ENCODE results near the gene CCNA2. TPM values are rescaled to one million over a fixed set of nuclear protein-coding genes. Genes with fewer than 3 reads are reported as not detected.

Gene CCNA2
- total and polyA plus RNA-seq, 2 donors (not counting 3 experiments of a cell fraction or from before 2014, with no cell fraction given) = 23.3 to 65.4 TPM

DNA sequence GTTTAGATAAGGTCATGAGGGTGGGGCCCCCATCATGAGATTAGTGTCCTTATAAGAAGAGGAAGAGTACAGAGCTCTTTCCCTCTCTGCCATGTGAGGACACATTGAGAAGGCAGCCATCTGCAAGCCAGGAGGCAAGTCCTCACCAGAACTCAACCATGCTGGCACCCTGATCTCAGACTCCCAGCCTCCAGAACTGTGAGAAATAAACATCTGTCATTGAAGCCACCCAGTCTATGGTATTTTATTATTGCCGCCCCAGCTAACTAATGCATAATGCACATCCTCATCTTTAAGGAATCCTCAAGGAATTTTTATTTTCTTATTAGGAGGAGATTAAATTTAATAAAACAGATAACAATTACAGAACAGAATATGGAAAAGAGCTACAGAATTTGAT lies 39.3 kb downstream of the CCNA2 start:
- Histone ChIP-seq H3K4me3 (replicated peaks in 1 of 3; ENCODE audit: insufficient read depth in 1 of 3, low read depth in 1 of 3, low read length in 3 of 3) (no peak overlapping the region), H3K9me3 (replicated peaks; ENCODE audit: control insufficient read depth, insufficient read depth, low read length) (no peaks in the 10 kb centered on the region), H3K79me2 (ENCODE audit: control insufficient read depth, insufficient read depth, low read length) (no peaks in the 10 kb centered on the region), H3K27ac (ENCODE audit: insufficient read depth, low read depth, low read length) (no peak overlapping the region), H3K9me1 (replicated peaks; ENCODE audit: control insufficient read depth, extremely low read depth, insufficient read depth, low read length) (no peaks in the 10 kb centered on the region), H3K4me1 (ENCODE audit: control insufficient read depth, extremely low read depth, insufficient read depth, low read length) (peaks cover 6% of the 10 kb centered on the region), H3K27me3 (ENCODE audit: control insufficient read depth in 2 of 2, insufficient read depth in 2 of 2, low read length in 2 of 2) (peaks cover 0 to 6% of the 10 kb centered on the region in 2 experiments), H2AFZ (ENCODE audit: low read depth, low read length) (no peak overlapping the region), H4K20me1 (replicated peaks; ENCODE audit: control insufficient read depth, extremely low read depth, insufficient read depth, low read length) (no peaks in the 10 kb centered on the region), H3K9ac (replicated peaks; ENCODE audit: extremely low read depth, insufficient read depth, low read length) (no peak overlapping the region), H3K4me2 (ENCODE audit: insufficient read depth, low read length) (no peak overlapping the region), H3K36me3 (ENCODE audit: control insufficient read depth in 2 of 2, extremely low read depth in 1 of 2, insufficient read depth in 2 of 2, low read length in 2 of 2) (no peaks in the 10 kb centered on the region)
- DNase-seq (ENCODE audit: low read depth, low spot score) (no peak), FAIRE-seq (no peak)
- CTCF ChIA-PET = interaction anchor here (0.8 kb wide), 1 partner anchor 19 kb away, joined by 4 read pairs; the partner anchor contains the start of gene SMIM43
- POLR2A ChIA-PET = no interaction called here
- no TSS peak for BruUV-seq (replicated peaks)
- dilution Hi-C loops (cut with MboI; ENCODE audit: extremely low pct_ligation_motif_present, low sequenced_read_pairs) = no loop called here
- intact Hi-C loops (cut with micrococcal nuclease) = no loop called here
- TF ChIP-seq GATA2 (IDR thresholded peaks at IDR 0.05; ENCODE audit: insufficient read depth, insufficient read length, low read depth, low read length) (no peak), POLR2A (IDR thresholded peaks at IDR 0.05; ENCODE audit: low read depth, low read length) (no peak), EZH2 (IDR thresholded peaks at IDR 0.05; ENCODE audit: borderline replicate concordance, low read depth, low read length, severe bottlenecking) (no peak), JUN (IDR thresholded peaks at IDR 0.05; ENCODE audit: borderline replicate concordance, insufficient read depth, insufficient read length, low read depth) (no peak), MAX (IDR thresholded peaks at IDR 0.05; ENCODE audit: insufficient read depth, insufficient read length) (no peak), POLR2AphosphoS5 (IDR thresholded peaks at IDR 0.05; ENCODE audit: insufficient read depth, low read depth, low read length) (no peak), MYC (IDR thresholded peaks at IDR 0.05; ENCODE audit: low read depth, low read length) (no peak)
- TF ChIP-seq, protein P1, sequence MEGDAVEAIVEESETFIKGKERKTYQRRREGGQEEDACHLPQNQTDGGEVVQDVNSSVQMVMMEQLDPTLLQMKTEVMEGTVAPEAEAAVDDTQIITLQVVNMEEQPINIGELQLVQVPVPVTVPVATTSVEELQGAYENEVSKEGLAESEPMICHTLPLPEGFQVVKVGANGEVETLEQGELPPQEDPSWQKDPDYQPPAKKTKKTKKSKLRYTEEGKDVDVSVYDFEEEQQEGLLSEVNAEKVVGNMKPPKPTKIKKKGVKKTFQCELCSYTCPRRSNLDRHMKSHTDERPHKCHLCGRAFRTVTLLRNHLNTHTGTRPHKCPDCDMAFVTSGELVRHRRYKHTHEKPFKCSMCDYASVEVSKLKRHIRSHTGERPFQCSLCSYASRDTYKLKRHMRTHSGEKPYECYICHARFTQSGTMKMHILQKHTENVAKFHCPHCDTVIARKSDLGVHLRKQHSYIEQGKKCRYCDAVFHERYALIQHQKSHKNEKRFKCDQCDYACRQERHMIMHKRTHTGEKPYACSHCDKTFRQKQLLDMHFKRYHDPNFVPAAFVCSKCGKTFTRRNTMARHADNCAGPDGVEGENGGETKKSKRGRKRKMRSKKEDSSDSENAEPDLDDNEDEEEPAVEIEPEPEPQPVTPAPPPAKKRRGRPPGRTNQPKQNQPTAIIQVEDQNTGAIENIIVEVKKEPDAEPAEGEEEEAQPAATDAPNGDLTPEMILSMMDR (IDR thresholded peaks at IDR 0.05; ENCODE audit: extremely low read depth in 1 of 2, insufficient read depth in 1 of 2, low read depth in 1 of 2, low read length in 2 of 2) = no peak

Data from endothelial cell of umbilical vein (primary cell).